GM18502 (cell line): ENCODE data around the gene PTP4A2.
A peak's percentile ranks its signal among the peaks of the same experiment; 100 is the strongest.
"Not testable (repeated sequence)": the region's sequence is repeated elsewhere in the genome, so short reads cannot be mapped to it uniquely, and the experiment has no call there.

ENCODE experiments used
- ATAC-seq: cut with Tn5 transposase; IDR thresholded peaks from one replicate; pipeline ENCODE4 v1.9.1; 2021; ENCODE audit warnings: mild to moderate bottlenecking; ENCODE audit not compliant: unreplicated experiment, poor library complexity

Gene PTP4A2

DNA sequence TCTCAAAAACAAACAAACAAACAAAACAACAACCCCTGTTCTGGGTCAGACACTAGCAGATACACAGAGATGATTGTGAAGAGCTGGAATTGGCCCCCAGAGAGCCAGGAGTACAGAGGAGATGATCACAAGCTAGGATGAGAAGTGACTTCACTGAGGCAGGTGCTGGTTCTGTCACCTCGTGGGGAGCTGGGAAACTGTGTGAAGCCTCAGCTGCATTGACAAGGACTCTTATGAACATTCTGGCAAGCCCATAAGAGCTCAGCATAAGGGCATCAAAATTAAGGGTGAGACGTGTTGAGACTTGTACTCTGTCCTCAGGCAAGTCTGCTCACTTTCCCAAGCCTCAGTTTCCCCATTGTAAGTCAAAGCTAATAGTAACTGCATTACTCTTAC lies 14.7 kb upstream of the PTP4A2 start:
- no peak for ATAC-seq

DNA sequence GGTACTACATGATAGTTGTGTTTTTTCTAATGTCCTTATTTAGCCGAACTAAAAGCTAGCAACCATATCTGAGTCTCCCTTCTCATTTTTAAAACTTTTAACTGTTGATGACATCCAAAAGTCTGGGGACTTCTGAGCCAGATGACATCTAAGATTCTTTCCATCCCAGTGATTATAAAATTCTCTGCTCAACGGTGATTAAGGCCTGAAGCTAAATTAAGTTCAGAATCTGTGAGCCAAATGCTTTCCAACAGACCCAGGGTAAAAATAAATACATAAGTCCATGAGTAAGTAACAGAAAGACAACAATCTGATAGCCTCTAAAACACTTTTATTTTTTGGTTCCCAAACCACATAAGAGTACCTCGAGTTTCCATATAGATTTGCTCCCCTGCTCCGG lies 13.1 kb upstream of the PTP4A2 start:
- no peak for ATAC-seq

DNA sequence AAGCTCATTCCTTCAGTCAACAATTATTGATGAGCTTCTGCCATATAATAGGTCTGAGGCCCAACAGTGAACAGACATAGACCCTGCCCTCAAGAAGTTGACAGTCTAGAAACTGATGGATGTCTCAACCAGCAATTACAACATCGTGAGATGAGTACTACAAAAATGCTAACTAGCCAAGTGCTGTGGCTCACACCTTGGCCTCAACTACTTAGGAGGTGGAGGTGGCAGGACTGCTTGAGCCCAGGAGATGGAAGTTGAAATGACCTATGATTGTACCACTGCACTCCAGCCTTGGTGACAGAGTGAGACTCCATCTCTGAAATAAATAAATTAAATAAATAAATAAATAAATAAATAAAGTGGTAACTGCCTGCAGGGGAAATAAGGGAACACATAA lies 11.7 kb upstream of the PTP4A2 start:
- ATAC-seq, result no peak

DNA sequence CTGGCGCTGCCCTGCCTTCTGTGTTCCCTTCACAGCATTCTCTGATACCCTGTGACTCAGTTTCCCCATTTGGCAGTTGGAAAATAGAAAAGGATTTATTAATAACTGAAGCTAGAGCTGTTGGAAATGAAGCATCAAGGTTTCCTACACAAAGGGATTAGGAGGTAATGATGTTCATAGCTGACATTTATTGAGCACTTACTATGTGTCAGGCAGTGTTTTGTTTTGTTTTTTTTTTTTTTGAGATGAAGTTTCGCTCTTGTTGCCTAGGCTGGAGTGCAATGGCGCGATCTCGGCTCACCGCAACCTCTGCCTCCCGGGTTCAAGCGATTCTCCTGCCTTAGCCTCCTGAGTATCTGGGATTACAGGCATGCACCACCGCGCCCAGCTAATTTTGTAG lies 7.5 kb upstream of the PTP4A2 start:
- ATAC-seq, result not testable (repeated sequence)

DNA sequence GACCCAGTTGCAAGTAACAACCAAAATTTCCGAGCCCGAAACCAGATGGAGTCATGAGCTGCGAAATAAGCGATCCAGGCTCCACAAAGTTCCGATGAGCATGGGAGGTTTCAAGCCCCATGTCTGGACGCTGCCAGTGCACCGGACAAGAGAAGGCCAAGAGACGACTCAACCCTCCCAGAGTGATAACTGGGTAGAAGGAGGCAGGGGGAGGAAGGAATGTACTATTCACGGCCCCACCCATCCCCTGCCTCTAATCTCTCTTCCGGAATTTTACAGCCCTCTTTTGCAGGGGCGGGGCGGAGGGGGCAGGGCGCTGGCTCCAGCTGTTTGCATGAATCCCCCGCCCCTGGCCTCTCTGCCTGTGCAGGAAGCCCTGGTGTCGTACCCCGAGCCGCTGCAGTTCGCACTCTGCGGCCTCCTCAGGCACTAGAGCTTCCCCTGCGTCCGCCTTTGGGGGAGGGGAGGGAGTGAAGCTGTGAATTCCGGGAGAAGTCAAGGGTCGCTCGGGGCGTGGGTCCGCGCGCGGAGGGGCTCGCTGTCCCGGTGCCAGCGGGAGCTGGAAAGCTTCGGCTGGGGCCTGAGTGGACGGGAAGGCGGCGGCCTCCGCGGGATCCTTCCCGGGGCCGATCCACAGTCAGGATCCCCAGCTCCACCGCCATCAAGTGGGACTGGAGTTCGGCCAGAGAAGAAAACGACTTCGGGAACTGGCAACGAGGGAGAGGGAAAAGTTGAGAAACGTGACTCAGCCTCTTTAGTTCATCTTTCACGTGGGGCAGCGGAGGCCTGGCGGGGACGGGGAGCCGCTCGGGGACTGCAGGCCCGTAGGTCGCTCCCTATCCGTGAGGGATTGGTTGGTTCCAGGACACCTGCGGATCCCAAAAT lies 6.3 kb upstream of the PTP4A2 start:
- ATAC-seq, result peak; percentile 54

DNA sequence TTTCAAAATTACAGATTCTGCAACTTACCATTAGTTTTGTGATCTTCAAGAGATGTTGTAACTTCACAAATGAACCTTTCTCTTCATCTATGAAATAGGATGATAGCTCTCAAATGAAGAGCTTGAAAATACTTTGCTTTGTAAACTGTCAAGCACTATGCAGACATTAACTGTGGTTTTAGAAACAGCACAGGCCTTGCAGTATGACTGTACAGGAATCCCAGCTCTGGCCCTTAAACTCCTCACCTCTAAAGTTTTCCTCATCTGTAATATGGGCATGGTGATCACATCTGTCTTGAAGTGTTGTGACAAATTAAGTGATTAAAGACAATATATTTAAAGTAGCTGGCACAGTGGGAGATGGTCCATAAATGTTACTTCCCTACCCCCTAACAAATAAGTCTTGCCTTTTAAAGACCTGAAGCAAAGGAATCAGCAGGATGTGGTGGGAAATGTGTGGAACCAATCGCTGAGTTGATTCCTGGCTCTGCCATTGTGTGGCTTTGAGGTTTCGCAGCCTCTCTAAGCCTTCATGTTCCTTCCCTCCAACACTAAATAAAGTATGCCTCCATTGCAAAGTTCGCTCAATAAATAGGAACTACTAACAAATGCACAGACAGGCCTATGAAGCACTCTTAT lies 5.5 kb upstream of the PTP4A2 start:
- ATAC-seq, result peak; percentile 17

DNA sequence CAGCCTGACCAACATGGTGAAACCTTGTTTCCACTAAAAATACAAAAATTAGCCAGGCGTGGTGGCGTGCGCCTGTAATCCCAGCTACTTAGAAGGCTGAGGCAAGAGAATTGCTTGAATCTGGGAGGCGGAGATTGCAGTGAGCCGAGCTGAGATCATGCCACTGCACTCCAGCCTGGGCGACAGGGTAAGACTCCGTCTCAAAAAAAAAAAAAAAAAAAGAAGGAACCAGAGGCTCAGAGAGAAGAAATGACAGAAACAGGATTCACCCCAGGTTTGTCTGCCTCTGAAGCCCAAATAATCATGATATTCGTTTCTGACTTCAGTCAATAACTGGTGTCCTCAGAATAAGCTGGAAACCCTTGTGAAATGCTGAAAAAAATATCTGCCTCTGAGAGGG lies 3.9 kb upstream of the PTP4A2 start:
- ATAC-seq, result not testable (repeated sequence)

DNA sequence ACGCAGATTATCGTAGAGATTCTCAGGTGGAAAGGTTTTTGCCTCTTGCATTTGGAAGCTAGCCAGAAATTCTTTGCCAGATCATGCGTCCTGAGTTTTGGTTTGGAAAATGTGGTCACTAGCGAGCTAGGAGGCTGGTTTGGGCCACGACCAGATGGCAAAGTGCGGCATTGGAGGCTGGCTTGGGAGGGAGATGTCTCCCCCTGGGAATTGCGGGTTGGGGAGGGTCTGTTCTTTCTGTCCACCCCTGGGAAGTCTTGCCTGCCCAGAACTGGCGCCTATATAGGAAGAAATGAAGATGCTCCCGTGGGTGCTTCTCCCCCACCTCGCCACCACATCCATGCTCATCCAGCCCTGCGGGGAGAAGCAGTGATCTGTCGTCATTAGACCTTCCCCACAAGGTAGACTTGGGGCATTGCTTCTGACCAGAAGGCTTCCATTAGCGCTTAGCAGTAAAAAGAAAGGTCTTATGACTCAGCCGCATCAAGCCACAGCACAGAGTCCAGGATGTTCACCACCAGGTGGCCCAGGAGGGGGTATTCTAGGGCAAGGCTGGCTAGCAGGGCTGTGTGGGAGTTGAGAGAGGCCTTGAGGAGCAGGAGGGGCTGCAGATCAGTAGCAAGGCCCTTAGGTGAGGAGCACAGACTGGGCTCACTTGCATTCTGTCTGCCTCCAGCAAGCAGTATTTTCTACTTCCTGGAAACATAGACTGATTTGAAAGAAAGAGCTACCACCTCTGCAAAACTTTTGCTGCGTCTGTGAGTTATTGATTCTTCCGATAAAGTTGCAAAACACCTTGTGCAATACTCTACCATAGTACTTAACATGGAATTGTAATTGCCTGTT lies 1.5 kb upstream of the PTP4A2 start:
- peak; percentile 30 for ATAC-seq

DNA sequence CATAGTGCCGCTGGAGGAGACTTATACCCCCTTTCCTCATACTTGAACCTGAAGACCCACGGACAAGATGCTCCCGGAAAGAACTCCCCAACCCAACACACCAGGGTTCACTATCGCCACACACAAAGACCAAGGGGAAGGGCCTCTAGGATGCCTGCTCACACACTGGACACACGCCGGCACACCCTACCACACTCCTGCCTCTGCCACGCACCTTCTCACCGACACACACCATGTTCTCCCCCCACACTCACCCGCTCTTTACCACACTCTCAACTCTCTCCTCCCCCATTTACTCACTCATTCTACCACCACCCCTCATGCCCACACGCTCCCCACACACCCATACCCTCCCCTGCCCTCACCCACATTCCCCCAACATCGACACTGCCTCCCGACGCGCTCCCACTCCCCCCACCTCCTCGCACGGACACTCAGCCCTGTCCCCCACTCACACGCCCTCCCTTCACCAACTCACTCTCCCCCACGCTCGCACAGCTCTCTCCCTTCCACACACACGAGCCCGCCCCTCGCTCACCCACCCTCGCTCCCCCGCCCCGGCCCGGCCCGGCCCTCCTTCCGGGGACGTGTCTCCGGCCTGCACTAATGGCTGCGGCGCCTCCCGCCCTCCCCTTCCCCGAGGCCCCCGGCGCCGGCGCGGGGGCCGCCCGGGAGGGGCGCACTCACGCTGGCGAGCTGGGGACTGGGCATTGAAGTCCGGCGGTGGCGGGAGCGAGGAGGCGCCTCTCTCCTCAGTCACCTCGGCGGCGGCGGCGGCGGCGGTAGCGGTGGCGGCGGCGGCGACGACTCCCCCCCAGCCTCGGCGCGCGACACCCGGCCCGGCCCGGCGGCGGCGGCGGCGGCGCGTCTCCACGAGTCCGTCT lies 626 bp downstream of the PTP4A2 start:
- ATAC-seq, result peak; percentile 23

DNA sequence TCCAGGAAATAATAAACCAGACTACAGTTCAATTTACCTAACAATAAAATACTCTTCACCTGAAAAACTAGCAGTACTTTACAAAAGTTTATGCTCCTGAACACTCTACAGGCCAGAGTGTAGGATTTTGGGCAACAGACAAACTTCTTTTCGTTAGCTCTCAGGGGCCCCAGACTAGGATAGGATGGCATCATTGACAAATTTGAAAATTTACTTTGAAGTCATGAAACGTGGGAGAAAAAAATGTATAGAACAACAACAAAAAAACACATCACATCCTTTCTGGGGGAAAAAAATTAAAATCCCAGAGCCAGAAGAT lies 1.2 kb downstream of the PTP4A2 start:
- no peak for ATAC-seq

DNA sequence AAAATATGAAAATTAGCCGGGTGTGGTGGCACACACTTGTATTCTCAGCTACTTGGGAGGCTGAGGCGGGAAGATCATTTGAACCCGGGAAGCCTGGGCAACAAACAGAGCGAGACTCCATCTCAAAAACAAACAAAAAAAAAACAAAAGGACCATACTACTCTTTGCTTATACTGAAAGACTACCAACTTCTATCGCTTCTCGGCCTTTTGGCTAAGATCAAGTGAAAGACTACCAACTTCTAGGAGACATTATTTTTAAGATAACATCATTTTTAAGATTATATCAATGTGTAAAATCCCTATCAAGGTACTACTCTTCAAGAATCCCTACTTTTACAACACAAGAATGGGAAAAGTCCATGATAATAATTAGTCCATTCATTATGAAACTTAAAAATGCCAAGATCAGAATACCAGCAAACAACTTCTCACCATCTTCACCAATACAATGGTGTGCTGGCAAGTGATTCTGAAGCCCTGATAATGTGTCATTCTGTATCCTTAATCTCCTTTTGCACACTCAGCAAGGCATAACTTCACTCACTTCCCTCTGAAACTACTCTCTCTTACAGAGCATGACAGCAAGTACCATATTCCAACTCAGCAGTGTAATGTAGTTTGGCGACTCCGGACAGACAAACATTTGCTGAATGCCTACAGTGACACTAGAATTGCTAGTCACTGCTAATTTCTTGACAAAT lies 1.7 kb downstream of the PTP4A2 start:
- no peak for ATAC-seq

DNA sequence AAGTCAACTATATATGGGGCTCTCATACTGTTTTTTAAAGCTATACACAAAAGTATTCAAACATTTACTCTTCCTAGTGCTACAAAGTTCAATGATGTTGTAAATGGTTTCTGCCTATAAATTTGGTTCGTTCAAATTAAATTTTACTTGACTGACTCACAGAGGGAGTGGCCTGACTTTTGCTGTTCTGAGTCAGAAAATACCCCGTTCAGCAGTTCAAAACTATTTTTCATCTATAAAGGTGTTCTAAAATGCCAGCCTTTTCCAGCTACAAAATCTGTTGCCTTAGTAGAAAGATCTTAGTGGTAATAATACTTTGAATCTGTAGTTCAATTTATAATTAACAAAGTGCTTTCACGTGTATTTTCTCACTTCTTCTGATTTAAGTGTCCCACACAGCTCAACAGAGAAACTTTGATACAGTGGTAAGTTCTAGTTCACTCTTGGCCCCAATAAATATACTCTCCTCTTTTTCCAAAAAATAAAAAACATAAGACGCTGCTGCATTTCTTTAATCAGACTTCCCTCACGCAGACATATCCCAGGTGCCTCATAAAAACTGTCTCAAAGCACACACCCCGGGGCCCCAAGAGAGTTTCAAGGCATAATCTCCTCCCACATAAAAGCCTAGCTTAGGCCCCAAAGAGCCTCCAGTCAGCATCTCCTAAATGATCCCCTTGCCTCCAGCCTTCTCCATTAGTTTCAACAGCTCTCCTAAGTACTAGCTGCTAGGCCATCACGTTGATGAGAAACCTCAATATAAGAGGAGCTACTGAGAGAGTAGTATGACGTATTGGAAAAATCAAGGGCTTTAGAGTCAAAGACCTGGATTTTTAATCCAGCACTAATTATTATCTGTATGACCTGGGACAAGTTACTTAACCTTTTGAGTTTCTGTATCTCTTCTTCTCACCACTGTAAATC lies 3.2 kb downstream of the PTP4A2 start:
- ATAC-seq, result no peak

DNA sequence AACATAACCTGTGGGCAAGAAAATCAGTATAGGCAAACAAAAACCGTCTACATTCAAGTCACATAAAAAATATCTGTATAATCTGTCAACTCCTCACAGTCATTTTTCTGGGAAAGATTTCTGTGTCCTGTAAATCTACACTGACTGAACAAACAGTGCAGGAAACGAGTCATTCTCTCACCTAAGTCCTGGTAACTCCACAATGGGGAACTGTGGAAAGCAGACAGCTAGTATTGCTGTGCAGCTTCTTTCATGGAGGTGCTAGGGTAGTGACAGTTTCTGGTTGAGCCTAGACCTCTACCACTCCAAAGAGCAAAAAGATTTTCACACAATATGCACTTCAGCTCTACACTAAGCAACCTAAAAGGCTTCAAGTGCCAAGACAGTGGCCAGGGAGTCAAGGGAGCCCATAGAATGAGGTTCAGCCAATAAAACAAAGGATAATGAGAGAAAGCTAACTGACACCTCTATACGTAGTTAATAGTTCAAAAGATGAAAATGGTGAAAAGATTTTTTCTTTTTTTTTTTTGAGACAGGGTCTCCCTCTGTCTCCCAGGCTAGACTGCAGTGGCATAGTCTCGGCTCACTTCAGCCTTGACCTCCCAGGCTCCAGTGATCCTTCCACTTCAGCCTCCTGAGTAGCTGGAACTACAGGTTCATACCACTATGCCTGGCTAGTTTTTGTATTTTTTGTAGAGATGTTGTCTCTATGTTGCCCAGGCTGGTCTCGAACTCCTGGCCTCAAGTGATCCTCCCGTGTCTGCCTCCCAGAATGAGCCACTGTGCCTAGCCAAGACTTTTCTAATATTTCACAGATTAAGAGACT lies 5.5 kb downstream of the PTP4A2 start:
- ATAC-seq, result no peak

DNA sequence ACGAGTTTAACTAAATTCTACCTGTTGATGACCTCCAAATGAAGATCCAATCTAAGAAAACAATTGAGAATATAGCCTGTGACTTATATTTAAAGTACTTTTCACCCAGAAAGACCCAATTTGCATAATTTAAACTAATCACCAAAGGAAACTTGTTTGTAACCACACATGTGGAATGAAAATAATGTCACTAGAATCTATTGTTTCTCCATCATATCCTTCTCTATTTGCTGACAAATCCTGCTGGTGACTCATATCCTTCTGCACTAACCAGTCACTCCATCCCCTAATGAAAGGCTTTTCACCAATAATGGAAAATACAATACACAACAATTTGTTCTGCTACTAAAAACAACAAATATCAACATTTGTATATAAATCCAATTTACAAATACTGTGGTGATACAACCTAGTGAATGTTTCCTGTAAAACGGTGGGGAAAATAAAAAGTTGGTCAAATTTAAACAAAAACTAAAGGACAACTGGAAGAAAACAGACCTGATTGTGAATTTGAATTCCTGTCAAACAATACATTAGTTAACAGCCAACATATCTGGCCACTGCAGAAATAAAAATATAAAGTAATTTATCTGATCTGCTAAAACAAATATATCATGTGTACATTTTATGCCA lies 6.5 kb downstream of the PTP4A2 start:
- no peak for ATAC-seq

DNA sequence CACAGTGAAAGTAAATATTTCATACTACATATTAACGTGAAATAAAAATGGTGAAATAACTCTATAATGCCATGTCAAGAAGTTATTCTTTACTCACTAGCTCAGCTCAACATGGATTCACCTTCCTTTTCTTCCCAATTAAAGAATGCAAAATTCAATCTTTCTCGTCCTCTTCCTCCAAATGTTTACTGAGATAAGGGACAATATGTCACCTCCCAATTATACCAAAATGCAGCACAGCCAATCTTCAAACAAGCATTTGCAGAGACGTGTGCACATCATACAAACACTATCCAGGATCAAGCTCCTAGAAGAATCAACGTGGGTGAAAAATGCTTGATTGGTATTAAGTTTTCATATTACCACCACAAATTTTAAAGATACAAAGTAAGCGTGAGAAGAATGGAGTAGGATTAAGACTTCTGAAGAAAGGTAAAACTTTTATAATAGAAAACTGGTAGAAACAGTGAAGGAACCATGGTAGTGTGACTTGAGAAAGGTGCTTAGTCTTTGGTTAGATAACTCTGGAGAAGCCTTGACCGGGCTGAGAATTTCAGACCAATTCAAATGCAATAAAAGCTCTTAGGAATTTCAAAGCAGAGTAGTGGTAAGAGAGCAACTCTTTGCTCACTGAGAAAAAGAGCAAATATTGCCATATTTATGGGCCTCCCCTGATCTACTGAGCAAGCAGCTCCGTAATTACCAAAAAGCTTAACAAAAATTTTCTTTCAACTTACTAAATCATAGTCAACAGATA lies 7.2 kb downstream of the PTP4A2 start:
- no peak for ATAC-seq

DNA sequence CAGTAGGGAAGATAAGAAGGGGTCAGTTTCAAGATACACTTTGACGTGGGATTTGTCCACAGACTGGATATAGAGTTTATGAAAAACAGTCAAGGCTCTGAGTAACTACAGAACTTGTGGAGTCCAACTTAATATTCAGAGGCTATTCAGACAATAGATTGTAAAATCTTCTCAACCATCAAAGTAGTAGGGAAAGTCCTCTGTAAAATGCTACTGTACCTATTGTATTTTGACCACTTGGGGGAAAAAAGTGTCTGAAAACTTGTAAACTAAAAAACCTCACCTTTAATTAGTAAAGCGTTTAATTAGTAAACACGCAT lies 10.5 kb downstream of the PTP4A2 start:
- ATAC-seq, result no peak
